ENCODE data around the gene RAI1.

Gene RAI1

DNA sequence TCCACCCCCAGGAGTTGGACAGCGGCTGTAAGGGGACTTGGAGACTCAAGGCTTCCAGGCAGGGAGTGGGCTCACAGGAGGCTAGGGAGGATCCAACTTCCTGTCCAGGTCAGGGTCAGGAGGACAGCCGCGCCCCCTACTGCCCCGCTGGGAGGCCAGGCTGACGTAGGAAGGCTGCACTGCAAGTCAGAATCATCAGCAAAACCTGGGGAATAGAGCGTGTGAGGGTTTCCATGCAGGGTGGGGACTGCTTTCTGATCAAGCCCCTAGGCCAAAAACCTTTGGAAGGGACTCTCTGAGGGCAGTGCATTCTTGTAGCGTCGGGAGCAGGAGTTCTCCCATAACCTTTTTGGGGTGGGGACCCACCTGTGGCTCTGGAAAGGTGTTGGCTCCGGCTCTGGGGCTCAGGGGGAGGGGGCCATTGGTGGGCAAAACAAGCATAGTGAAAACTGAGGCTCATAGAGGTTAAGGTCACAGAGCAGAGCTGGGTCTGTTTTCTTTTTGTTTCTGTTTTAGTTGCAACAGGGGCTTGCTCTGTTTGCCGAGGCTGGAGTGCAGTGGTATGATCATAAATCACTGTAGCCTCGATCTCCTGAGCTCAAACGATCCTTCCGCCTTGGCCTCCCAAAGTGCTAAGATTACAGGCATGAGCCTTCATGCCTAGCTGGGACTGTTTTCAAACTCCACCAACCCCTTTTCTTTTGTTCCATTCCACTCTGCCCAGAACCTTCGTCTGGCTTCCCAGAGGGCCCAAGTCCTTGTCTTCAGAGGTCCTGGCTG lies 22.1 kb downstream of the RAI1 start:
- TF ChIP-seq CTCF (IDR thresholded peaks at IDR 0.05) = no peak

DNA sequence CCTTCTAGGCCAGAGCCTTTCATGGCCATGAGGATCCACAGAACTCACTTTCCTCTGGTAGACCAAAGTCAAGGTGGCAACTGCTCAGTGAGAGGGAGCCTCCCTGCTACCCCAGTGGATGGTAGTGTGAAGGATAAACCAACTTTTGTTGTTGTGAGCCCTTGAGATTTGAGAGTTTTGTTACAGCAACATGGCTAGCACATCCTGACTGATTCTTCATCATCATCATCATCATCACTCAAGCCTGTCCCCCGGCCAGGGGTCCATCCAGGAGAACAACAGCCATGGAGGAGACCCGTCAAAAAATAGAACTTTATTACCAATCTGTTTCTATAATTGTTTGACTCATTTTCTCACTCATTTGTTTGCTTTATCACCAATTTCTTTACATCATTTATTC lies 23.7 kb downstream of the RAI1 start:
- no peak for TF ChIP-seq CTCF (IDR thresholded peaks at IDR 0.05)

DNA sequence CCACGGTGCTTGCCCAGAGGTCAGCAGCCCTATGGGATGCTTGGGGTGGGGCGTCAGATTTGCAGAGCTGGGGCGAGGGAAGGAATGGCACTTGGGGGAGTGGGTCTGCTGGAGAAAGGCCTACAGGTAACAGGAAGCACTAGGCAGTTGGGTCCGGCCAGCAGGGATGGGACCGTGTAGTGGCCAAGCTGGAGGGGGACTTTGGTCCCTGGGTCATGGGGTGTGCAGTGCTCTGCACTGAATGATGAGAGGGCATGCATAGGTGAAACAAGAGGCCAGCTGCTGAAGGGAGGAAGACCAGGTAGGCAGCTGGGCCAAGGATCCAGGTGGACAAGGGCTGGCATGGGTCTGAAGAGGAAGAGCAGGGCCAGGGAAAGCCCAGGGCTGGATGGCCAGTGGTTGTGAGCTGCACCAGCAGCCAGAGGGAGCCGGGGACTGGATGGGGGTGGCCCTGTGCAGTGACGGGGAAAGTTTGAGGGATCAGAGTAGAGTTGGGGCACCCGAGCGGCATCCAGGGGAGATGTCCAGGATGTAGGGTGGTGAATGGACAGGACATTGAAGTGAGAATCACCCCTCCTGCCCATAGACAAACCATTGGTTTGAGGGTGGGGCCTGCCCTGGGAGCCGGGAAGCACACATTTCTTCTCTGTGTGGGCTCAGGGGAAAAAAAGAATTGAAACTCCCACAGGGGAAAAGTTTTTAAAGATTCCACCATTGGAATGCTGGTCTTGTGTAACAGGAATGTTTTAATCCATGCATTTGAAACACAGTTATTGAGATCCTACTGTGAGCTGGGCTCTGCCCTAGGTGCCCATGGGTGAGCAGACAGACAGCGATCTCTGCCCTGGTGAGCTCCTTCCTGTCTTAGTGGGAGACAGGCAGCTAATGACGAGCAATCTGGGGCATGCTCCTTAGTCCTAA lies 25.1 kb downstream of the RAI1 start:
- TF ChIP-seq CTCF (IDR thresholded peaks at IDR 0.05) = no peak

GRCh38 chr17:17708295-17708694 lies 27.0 kb downstream of the RAI1 start:
- no peak for TF ChIP-seq CTCF (IDR thresholded peaks at IDR 0.05)

DNA sequence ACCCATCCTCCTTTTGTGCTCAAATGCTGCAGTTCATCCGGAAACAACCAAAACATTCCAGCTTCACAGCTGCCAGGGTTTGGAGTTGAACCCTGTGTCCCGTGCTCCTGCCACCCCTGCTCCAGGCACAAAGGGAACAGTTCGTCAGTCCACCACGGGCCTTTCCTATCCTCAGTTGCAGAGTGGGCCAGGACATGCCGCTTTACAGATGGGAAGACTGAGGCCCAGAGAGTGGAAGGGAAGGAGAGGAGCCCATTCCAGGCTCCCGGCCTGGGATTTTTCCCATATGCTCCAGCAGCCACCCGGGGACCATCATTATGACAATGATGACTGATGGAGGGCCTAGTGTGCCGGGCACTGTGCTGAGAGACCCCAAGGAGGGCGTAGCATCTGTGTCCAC lies 27.6 kb downstream of the RAI1 start:
- TF ChIP-seq CTCF (IDR thresholded peaks at IDR 0.05) = no peak

- TF ChIP-seq CTCF (IDR thresholded peaks at IDR 0.05) = no peak
These were observed 28.6 kb downstream of the RAI1 start for GRCh38 chr17:17709815-17710321.

DNA sequence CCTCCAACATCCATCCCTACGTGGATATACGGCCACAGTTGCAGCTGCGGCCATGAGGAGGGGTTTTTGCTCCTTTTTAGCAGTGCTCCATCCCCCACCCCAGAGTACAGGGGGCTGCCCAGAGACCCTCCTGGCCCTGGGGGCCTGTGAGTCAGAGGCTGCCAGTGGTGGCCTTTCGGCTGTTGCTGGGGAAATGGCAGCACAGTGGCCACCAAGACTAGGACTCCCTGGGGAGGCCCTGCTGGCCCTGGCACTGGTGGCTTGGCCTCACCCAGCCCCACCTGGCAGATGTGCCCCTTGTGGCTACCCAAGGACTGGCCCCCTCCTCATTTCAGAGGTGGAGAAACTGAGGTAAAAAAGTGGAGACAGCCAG lies 29.1 kb downstream of the RAI1 start:
- TF ChIP-seq CTCF (IDR thresholded peaks at IDR 0.05) = no peak

Data from LNCAP (cell line).